Left renal cortex interstitium (tissue), 4 donors: ENCODE data around the gene MRPL9. TPM values are rescaled to one million over a fixed set of nuclear protein-coding genes. Genes with fewer than 3 reads are reported as not detected.

Experiments used
- DNase-seq, 4 donors: peaks; one replicate each; pipeline ENCODE4 v3.0.0-alpha.2; 2013; ENCODE audit warnings: low read depth in 4 of 4, low spot score in 2 of 4, missing footprints in 1 of 4
- polyA plus RNA-seq, 4 donors: library from polyadenylated mRNA; unstranded; fragments of 120-200 nt; gene quantifications; one replicate each; pipeline ENCODE4 v1.2.1, GENCODE V29; 2013; ENCODE audit not compliant: insufficient read length in 4 of 4

MRPL9 gene
- polyA plus RNA-seq, 4 donors, result 105 to 116 (median 114) TPM

DNA sequence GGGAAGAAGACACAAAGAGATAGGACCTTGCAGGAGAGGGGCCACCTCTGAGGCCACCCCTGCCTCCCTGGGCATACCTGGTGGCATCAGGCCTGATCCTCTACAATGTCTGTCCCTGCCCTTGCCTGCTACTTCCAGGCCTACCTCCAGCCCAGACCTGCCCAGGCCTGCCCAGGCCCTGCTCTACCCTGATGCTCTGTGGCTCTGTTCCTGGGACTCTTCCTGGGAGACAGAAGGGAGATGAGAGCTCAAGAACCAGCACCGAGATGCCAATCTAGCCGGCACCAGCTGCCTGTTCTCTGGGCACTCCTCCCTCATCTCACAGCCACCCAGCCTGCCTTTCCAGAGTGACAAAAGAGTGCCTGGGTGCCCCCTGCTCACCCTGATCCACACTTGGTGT lies 49.4 kb downstream of the MRPL9 start:
- no peak for DNase-seq

DNA sequence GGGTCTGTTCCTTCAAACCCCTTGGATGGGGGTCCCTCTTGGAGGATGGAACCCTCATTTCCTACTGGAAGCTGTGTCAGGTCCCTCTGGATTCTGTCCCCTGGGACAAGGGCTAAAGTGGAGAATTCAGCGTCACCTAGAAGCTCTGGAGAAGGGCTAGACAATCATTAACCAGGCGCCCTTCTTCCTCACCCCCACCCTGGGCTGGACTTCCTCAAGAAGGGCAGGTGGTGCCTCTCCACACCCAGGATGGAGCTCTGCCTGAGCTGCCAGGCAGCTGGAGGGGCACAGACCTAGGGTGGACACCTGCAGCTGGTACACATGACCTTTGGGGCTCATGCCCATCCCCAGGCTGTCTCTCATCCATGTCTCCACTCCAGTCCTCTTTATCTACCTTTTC lies 50.3 kb downstream of the MRPL9 start:
- no peak for DNase-seq

DNA sequence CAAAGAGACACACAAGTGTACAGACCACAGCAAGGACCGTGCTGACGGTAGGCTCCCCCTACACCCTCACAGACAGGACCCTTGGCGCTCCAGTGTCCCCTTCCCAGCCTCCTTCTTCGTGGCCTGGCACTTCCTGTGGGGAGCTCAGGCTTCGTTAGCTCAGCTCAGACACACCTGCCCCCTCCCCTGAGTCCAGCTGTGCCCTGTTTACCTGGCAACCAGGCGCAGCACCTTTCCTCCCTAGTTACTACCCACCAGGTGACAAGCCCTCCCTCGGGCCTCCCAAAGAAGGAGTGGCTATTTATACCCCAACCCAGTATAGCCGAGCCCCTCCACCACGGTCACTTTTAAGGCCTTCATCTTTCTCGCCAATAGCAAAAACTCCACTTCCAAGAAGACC lies 51.3 kb downstream of the MRPL9 start:
- DNase-seq, result no peak

DNA sequence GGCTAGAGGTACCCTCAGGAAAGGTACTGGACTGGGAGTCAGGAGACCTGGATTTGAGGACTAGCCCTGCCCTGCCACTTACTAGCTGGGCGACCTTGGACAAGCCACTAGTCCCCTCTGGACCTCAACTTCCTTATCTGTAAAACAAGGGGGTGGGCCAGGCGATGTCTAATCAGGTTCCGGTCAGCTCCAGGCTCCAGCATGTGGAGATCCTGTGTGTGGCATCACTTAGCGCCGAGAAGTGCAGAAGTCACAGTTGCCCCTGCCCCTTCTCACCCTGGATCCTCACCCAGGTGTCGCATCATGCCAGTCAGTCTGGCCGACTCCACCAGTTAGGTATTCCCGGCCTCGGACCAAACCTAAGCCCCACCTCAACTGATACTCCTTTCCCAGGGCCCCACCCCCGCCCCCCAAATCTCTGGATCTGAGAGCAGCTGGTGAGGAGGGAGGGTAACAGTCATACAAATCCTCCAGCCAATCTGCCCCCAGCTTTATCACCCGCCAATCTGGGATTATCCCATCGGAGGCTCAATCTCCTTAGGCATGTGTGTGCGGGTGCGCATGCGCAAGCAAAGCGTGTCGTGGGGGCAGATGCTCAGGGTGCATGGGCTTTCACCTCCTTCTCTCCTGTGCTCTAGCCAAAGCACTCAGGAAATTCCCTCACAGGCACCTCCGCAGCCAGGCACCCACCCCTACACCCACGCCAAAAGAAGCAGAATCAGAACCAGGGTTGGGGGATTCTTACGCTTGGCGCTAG lies 52.1 kb downstream of the MRPL9 start:
- no peak for DNase-seq

DNA sequence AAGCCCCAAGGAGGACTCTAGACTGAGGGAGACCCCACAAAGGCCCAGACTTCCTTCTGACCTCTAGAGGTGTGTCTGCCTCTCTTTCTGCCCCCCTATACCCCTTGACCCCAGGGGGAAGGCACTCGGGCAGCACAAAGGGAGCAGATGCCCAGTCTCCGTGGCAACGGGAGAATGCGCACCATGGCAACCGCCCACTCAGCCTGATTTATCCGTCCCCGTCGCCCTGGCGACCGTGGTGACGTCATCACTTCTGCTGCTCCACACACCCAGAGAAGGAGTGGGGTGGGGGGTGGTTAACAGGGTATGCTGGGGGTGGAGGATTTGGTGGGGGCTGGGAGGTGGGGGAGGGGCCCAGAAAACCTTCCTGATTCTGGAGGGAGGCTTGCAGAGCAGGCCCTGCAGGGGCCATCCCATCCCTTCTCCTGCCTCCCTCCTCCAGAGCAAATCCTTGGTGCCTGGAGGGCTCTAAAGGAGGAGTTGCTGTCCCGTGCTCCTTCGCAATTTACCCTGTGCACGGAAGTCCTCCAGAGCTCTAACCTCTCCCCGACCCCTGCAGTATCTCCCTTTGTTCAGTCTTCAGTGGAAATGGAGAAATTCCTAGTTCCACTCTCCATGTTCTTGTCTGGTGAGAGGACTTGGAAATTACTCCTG lies 53.0 kb downstream of the MRPL9 start:
- no peak for DNase-seq

Other genes starting within 250 kb of the MRPL9 start
- 10 to 100 TPM; 11.0 to 14.2 (median 11.6) TPM for gene TUFT1, start 223.2 kb downstream of the MRPL9 start, polyA plus RNA-seq
- 10 to 100 TPM; 16.3 to 29.6 (median 23.0) TPM for gene SNX27, start 151.4 kb downstream of the MRPL9 start, polyA plus RNA-seq
- under 1 TPM; 0.20 to 0.77 (median 0.46) TPM for gene CELF3, start 46.7 kb downstream of the MRPL9 start, polyA plus RNA-seq
- gene RIIAD1, start 42.0 kb downstream of the MRPL9 start, polyA plus RNA-seq, result under 1 TPM in 1 of 4 donors, not detected in 3; 0.38 TPM
- 10 to 100 TPM in 1 of 4 donors, 1 to 10 TPM in 3; 7.9 to 11.7 (median 8.9) TPM for gene TDRKH, start 27.0 kb upstream of the MRPL9 start, polyA plus RNA-seq
- not detected for gene LINGO4, start 41.9 kb upstream of the MRPL9 start, polyA plus RNA-seq
- gene RORC, start 68.3 kb upstream of the MRPL9 start, polyA plus RNA-seq, result 1 to 10 TPM in 3 of 4 donors, under 1 TPM in 1; 0.95 to 1.6 (median 1.1) TPM
- under 1 TPM; 0.20 to 0.46 (median 0.32) TPM for gene C2CD4D, start 76.3 kb upstream of the MRPL9 start, polyA plus RNA-seq
- gene THEM5, start 90.2 kb upstream of the MRPL9 start, polyA plus RNA-seq, result under 1 TPM; 0.41 to 0.82 (median 0.82) TPM
- 10 to 100 TPM; 18.1 to 44.6 (median 31.7) TPM for gene THEM4, start 146.0 kb upstream of the MRPL9 start, polyA plus RNA-seq
- 100 to 1,000 TPM; 194 to 269 (median 233) TPM for gene S100A10, start 230.4 kb upstream of the MRPL9 start, polyA plus RNA-seq